Islet of Langerhans (tissue), 1 donor: Measurements from ENCODE around the gene RNF224.

Experiments
- FAIRE-seq: peaks from one replicate; lab custom pipeline; 2011; peaks lifted over from hg19 to GRCh38; lab: Jason Lieb, UNC

Gene RNF224

DNA sequence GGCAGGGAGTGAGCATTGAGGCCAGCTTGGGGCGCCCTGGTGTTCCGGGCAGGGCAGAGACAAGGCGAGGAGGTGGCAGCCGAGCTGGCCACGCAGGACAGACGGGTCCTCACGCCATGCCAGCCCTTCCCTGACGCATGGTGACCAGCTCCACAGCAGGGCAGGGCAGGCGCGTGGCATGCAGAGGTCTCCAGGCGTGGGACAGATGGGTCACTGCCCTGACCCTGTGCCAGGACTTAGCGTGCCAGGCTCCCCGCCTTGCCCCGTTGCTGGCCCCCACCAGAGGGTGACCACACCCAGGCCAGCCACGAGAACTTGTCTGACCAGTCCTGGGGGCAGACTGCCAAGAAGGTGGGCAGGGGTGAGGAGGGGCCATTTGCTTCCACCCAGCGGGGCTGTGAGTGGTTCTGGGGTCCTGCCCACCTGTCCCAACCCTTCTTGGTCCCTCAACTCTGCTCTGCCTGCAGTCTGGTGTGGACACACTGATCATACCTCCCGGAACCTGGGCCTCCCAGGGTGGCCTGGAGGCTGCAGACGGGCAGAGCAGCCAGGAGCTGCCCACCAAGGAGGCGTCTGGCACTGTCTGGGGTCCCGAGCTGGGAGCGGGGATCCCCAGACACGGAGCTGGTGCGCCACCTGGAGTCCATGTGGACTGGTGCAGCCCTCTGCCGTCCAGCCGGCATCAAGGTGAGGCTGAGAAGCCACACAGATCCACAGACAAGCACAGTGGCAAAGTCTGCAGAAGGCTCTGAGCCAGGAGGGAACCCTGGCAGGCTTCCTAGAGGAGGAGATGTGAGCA, at the start of gene RNF224:
TSS of gene RNF224 (plus strand) at position 449 of the 799 bp plus-strand sequence. CDS start 834 bp downstream, outside the sequence.
- FAIRE-seq: no peak

DNA sequence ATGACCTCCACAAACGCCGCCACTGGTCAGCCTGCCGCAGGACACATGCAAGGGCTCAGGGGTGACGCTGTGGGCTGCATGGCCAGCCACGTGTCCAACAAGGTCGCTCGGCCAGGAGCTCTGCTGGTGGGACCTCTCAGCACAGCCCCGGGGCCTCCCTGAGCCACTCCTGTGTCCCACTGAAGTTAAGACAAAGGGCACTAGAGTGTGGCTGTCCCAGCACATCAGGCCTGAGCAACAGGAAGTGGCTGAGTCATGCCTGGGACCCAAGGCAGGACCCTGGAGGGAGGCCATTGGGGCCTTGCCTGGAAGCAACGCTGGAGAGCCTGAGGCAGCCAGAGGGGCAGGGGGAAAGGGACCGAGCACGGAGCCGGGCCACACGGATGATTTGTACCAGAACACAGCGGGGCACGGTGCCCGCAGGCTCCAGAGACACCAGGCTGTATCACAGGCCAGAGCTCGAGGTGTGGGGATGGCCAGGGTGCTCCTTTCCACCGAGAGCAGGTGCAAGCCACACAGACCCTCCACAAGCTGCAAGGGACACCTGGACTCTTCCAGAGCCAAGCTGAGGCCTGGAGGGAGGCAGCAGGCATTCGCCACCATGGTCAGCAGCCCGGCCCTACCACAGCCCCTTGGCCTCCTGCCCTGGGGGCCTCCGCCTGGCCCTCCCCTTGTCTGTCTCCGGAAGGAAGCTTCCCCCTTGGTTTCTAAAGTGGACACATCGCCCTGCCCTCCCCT, 48.9 kb upstream of the RNF224 start:
- FAIRE-seq: no peak

DNA sequence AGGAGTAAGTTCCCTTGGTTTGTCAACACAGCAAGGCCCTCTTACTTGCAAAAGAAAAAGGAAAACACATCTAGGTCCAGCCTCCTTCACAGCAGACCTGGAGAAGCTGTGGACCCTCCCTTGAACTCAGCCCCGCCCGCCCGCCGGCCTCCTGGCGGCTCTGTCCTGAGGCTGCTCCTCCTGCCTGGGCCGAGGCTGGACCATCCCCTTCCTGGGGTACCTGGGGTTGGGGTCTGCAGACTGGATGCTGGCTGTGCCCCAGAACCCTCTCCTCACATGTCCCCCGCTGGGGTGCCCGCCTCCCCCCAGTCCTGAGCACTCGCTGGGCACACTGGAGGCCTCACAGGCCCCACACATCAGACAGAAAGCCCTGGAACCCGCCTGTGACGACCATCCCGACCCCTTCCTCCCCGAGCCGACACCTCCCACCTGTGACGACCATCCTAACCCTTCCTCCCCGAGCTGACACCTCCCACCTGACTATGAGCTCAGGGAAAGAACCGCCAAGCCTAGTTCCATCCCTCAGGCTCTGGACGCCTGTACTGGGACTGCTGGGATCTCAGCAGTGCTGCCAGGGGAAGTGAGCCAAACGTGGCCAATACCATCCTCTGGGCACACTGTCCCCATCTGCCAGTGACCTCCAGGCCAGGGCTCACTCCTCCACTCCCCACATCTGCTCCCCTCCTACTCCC, 48.2 kb upstream of the RNF224 start:
- no peak for FAIRE-seq

DNA sequence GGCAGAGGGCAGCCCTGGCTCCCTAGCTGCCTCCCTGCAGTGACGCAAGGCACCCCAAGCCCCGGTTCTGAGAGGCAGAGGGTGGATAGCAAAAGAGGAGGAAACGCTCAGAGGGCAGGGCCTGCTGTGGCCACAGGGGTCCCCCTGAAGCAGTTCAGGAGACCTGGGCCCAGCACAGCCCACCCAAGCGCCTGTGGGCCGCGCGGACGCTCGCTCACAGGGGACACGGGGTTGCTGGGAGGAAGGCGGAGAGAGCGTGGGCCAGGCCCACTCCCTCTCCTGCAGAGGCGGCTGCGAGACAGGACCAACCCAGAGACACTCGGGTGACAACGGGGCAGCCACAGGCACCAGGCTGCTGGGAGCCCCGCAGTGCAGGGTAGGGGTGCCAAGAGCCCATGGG, 47.5 kb upstream of the RNF224 start:
- FAIRE-seq: no peak

DNA sequence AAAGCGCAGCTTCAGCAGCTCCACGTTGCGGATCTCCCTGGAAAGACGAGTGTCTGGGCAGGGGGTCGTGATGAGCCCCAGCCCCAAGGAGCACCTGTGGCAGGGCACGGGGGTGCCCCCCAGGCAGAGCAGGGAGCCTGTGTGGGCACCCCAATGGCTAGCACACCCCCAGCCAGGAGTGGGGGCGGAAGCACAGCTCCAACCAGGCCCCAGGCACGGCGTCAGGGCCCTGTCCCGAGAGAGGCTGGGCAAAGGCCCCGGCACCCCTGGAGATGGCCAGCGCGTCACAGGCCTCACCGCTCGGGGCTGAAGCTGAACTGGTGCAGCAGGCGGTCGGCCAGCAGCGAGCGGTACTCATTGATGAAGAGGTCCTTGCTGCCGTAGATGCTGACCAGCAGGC, 46.8 kb upstream of the RNF224 start:
- no peak for FAIRE-seq

DNA sequence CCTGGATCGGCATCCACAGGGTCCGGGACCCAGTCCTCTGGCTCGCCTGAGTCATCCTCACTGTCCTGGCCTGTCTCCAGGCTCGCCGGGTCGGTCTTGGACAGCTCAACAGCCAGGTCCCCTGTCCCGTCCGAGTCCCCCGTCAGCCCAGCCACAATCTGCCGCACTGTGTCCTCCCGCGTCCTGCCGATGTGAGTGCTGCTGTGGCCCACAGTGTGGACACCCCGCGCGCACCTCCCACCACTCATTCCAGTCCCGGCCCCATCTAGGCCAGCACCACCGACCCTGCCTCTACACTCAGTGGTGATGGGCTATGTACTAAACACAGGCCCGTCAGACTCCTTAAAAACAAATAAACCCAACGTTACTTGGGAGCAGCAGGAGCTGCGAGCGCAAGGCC, 45.6 kb upstream of the RNF224 start:
- FAIRE-seq: no peak

DNA sequence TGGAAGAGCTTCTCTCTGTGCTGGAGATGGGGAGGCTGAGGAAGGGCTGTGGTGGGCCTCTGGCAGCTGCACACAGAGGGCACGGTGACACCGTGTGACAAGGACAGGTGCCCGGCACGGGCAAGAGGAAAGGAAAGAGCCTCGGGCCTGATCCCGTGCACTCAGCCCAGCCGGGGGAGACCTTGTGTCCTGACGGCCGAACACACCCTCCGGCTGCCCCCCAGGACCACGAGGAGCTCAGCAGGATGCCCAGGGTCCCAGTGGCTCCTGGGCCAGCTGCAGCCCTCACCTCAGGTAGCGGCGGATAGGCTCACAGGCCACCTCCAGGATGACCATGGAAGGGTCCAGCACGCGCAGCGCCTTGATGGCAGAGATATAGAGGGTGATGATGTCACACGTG, 44.5 kb upstream of the RNF224 start:
- no peak for FAIRE-seq

DNA sequence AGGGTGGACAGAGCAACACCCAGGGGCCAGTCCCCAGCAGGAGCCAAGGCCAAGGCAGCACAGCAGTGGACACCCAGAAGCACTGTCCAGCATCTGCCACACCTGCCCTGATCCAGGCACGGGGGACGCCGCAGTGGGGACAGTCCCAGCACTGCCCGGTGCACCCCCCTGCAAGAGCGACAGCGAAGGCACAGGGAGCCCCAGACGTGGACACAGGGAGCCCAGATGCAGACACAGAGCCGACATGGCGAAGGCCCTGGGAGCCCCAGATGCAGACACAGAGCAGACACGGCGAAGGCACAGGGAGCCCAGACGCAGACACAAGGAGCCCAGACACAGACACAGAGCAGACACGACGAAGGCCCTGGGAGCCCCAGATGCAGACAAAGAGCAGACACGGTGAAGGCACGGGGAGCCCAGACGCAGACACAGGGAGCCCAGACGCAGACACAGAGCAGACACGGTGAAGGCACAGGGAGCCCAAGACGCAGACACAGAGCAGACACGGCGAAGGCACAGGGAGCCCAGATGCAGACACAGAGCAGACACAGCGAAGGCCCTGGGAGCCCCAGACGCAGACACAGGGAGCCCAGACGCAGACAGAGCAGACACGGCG, 43.2 kb upstream of the RNF224 start:
- FAIRE-seq: no peak

DNA sequence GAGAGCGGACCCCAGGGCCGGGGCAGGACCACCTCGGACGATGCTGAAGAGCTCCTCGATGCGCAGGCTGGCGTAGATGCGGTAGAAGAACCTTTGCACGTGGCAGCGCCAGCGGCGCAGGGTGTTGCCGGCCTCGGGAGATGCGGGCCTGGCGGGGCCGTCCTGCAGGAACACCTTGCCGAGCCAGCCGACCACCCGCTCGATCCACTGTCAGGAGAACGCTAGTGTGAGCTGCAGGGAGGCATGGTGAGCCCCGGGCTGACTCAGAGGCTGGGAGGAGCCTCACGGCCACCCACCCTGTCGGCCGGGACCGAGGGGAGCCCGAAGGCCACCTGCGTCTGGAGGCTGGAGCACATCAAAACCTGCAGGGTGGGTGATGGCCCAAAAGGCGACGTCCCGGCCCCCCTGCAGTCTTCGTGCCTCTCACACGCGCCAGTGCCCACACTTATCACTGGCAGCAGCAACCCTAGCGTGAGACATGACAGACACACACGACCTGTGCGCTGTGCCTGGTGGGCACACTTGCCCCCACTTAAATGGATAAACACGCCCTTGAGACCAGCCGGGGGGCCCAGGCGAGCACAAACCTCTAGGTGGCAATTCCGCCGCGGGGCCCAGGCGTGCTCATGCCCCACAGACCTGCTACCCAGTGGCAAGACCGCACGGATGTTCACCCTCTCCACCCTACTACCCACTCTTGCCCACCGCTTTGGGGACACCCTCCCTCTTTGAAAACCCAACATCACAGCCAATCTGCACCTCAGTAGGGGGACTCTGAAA, 42.2 kb upstream of the RNF224 start:
- no peak for FAIRE-seq

DNA sequence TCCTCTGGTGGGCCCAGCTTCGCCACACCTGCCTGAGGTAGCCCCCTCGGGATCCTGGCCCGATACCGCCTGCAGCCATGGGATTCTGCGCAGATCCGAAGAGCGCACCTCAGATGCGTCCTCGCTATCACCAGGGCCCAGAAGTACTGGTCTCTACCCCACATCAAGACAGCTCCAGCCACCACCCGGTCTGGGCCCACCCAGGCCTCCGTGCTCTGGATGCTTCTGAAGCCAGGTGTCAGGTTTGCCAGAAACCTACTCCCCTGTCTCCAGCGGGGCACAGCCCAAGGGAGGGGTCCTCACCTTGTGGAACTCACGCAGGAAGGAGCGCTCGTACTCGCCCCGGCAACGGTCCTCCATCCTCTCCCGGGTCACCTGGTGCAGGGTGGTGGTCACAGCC, 41.4 kb upstream of the RNF224 start:
- FAIRE-seq: no peak

DNA sequence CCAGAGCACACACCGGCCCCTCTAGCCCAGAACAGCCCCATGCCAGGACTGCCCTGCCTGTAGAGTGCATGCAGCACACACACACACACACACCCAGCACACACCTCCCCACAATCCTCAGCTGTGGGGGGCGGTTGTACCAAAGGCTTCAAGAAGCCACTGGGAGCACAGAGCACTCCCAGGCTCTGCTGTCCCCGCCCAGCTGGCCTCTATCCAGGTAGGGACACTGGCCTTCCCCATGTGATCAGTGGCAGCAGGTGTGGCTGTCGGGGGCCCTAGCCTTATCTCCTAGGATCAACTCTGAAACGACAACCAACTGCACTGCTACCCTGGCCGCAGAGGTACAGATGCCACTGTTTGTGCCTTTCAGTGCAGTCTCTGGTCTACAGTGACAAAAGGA, 40.9 kb upstream of the RNF224 start:
- no peak for FAIRE-seq

DNA sequence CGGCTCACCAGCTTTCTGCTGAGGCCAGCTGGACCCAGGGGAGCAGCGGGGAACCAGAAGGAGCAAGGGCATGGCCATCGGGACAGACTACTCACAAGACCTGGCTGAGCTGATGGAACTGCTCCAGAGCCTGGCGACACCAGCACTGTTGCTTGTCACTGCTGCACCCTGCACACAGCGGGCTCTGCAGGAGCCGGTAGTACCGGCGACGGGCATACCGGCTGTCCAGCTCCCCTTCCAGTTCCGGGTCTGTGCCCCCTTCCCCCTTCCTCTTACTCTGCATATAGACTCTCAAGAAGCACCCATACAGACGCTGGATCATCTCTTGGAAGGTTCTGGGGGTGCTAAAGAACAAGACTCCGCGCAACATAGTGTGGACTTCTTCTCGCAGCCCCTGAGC, 39.9 kb upstream of the RNF224 start:
- no peak for FAIRE-seq

DNA sequence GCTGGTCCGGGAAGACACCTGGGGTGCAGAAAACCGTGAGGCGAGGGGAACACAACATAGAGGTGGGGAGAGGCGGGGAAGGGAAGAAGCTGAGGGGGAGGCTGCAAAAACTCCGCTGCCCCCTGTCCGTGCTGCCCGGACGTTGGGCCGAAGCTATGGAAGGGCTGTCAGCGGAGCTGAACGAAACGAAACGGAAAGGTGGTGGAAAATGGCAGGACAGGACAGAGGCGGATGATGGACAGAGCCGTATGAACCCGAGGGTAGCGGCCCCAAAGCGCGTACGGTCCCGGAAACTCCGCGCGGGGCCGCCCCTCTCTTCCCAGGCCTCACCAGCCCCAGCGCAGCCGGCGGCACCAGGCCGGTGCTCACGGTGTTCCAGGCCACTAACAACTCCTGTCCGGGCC, 39.2 kb upstream of the RNF224 start:
- FAIRE-seq: no peak

DNA sequence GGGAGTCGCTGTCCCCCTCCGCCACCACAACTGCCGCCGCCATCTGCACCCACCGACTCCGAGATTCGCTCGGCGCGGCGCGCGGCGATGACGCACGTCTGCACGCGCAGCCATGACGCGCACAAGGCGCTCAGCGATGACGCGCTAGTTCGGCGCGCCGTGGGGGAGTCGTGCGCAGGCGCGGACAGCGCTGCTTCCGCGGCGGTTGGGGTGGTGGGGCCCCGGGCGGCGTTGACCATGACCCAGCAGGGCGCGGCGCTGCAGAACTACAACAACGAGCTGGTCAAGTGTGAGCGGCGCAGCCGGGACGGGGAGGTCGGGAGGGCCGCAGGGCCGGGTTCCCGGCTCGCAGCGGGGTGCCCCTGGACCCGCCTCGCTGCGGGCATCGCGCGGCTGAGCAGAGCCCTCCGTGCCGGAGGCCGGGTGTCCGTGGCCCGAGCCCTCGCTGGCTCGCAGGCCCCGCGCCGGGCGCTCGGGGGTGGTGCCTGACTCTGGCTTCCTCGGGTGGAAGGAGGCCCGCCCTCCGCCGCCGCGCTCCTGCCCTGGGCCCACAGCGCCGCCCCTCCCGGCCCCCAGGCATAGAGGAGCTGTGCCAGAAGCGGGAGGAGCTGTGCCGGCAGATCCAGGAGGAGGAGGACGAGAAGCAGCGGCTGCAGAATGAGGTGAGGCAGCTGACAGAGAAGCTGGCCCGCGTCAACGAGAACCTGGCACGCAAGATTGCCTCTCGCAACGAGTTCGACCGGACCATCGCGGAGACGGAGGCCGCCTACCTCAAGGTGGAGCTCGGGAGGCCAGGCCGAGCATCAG, 38.6 kb upstream of the RNF224 start, which contains the start of the genes ANAPC2 and SSNA1:
TSS of gene ANAPC2 (minus strand) at position 71 of the 807 bp plus-strand sequence. CDS start at position 43, 28 bp downstream.
TSS of gene SSNA1 (plus strand) at position 187 of the 807 bp plus-strand sequence. CDS start at position 238, 51 bp downstream.
- FAIRE-seq: no peak

DNA sequence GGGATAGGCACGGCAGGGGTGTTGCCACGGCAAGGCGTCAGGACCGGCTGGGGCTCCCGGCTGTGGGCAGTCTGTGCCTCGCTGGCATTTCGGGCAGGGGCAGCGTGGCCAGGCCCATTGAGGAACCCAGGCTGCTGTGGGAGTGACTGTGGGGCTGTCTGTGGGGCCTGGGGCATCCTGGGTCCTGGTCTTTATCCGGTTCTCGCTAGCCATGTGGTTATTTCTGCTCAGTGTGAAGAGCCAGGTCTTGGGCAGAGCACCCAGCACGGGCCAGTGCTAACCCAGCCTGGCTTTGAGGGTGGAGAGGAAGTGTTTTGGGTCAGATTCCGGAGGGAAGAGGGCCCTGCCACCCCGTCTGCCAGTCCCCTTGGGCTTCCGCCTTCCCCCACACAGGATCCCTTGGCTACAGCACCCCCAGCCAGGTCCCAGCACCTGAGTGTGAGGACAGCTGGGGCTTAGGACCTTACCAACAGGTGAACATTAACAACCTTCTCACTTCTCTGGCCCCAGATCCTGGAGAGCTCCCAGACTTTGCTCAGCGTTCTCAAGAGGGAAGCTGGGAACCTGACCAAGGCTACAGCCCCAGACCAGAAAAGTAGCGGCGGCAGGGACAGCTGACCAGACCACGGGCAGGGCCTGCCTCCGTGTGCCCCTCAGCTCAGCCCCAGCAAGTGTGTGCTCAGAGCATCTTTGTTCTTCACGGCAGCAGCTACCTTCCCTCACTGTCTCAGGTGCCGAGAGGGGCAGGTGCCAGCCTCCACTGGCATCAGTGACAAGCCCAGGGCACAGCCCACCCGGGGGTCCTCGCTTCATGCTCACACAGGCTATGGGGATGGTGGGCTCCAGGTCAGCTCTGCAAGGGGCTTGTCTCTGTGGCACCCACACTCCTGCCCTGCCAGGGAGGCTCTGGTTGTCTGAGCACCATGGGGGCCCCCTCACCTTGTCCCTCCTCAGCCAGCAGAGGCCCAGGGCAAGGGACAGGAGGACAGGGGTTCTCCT, 37.7 kb upstream of the RNF224 start:
- FAIRE-seq: no peak

DNA sequence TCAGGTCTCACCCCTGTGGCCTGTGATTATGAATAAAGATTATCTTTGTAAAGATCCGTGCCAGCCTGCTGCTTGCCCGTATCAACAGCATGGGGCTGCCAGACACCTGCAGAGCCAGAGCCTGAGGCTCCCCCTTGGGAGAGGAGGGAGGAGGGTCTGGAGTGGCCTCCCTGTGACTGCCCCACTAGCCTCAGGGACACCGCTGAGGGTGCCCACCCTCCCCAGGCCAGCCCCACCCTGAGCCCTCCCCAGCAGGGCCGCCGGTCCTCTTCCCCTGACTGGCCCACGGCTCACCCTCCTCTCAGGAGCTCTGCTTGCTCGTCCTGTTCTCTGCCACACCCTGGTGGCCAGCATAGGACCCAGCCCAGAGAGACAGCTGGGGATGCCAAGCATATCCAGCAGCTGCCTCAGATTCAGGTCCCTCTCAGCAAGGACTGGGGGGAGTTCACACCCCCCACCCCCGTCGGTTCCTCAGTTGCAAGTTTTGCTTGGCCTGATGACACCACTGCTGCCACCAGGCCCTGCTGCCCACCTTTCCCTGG, 36.9 kb upstream of the RNF224 start:
- no peak for FAIRE-seq

DNA sequence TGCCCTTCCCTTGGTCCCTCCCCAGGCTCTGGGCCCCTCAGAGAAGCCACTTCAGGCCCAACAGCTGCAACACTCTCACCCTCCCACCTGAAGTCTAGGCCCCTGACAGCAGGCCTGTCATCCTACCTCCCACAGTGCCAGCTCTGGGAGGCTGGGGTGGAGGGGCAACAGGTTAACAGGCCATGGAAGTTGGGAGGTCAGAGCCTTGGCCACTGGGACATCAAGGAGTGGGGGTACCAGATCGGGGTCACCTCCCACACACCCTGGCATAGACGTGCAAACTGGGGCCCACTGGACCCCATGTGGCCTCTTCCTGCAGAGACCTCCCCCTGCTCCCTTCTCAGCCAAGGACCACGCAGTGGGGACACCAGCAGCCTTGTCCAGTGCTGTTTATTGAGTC, 36.1 kb upstream of the RNF224 start:
- no peak for FAIRE-seq

DNA sequence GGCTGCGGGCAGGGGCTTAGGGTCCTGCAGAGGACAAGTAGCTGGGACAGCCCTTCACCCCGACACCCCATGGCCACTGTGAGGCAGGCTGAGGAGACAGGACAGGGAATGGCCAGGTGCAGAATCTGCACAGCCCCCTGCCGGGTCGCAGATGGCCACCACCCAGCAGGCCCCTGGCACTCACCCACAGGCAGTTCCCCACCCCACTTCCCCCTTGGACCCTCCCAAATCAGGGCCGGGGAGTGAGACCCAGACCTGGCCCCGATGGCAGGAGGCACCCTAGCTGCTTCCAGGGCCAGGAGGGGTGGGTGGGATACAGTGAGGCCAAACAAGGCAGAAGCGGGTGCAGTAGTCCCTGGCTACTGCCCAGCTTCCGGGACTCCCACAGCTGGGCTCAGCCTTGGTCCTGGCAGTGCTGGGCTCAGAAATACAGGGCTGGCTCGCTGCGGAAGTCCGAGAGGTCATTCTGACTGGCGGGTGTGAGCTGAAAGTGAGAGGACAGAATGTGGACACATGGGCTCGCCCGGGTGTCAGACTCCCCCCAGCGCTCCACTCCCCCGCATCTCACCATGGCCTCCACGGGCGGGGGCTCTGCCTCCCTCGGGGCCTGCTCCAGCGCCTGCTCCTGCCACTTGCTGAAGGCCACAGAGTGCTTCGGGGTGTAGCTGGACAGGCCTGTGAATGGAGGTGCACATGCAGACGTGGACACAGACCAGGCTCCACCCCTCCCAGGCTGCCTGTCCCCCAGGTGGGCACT, 35.4 kb upstream of the RNF224 start:
- no peak for FAIRE-seq

DNA sequence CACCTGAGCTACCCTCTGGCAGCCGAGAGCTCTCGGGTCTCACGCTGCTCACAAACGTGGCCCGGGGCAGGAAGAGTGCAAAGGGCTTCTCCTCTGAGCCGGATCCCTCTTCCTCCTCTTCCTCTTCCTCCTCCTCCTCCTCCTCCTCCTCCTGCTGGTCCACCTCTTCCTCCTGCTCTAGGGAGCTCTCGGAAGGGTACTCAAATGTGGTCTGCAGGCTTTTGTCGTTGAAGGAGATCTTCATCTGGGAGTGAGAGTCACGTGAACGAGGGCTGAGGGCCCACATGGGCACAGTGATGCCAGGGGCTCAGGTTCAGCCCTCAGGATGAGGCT, 34.9 kb upstream of the RNF224 start:
- no peak for FAIRE-seq
